Lung (tissue), 12 donors: ENCODE measurements around the gene ACVR2A. TPM values are rescaled to one million over a fixed set of nuclear protein-coding genes. Genes with fewer than 3 reads are reported as not detected.
A peak's percentile ranks its signal among the peaks of the same experiment; 100 is the strongest.

ENCODE experiments used
- ATAC-seq: fragments of 200-7000 bp; cut with Tn5 transposase; one replicate; pipeline ENCODE4 v1.9.1; 2020; ENCODE audit warnings: moderate number of reproducible peaks; ENCODE audit not compliant: insufficient read depth, low FRiP score
- DNase-seq, 3 donors: peaks; one replicate each; pipeline ENCODE4 v3.0.0-alpha.2; 2013 to 2017
- H3K27ac ChIP-seq, 2 donors: one replicate each; pipeline ENCODE4 v1.5.1; 2013; ENCODE audit warnings: mild to moderate bottlenecking in 2 of 2, moderate library complexity in 2 of 2, control low read depth in 1 of 2, inconsistent platforms in 1 of 2, low read depth in 1 of 2, low read length in 1 of 2
- H3K27me3 ChIP-seq, 3 donors: one replicate each; pipeline ENCODE4 v1.5.1; 2013; ENCODE audit warnings: low read length in 2 of 3; ENCODE audit not compliant: control insufficient read depth in 3 of 3, insufficient read depth in 3 of 3
- H3K36me3 ChIP-seq, 4 donors: one replicate each; pipeline ENCODE4 v1.5.1; 2013; ENCODE audit warnings: low read length in 4 of 4, mild to moderate bottlenecking in 1 of 4, moderate library complexity in 1 of 4; ENCODE audit not compliant: control insufficient read depth in 4 of 4, insufficient read depth in 4 of 4
- H3K4me1 ChIP-seq, 5 donors: one replicate each; pipeline ENCODE4 v1.5.1; 2013; ENCODE audit warnings: low read length in 5 of 5, mild to moderate bottlenecking in 2 of 5, moderate library complexity in 1 of 5; ENCODE audit not compliant: control insufficient read depth in 5 of 5, insufficient read depth in 5 of 5
- H3K4me3 ChIP-seq: one replicate; pipeline ENCODE4 v1.5.1; 2013; ENCODE audit warnings: mild to moderate bottlenecking, control low read depth, moderate library complexity
- H3K9ac ChIP-seq, 2 donors: one replicate each; pipeline ENCODE4 v1.5.1; 2013; ENCODE audit warnings: low read length in 2 of 2, control low read depth in 1 of 2; ENCODE audit not compliant: insufficient read depth in 1 of 2
- H3K9me3 ChIP-seq, 4 donors: one replicate each; pipeline ENCODE4 v1.5.1; 2013; ENCODE audit warnings: low read length in 3 of 4, mild to moderate bottlenecking in 1 of 4, moderate library complexity in 1 of 4; ENCODE audit not compliant: control insufficient read depth in 4 of 4, insufficient read depth in 3 of 4
- CTCF ChIP-seq: IDR thresholded peaks from 2 replicates; pipeline ENCODE4 v1.5.1; 2012; ENCODE audit warnings: mild to moderate bottlenecking; ENCODE audit errors: control extremely low read depth, extremely low read depth
- WGBS, 2 donors: extraction: QIAGEN DNeasy Blood & Tissue Kit; methylation state at CpG; one replicate each; pipeline ENCODE4 v1.1.7; 2013; 5-methylcytosine and 5-hydroxymethylcytosine counted together
- polyA plus RNA-seq, 2 donors: library from polyadenylated mRNA; stranded (reverse); fragments of 200-250 nt; gene quantifications; one replicate each; pipeline ENCODE4 v1.2.1, GENCODE V29; 2013
- total RNA-seq, 2 donors: library from RNA; depleted of rRNA in 1 of 2; stranded (reverse); fragments of >200 nt in 1 of 2; gene quantifications; one replicate each; pipeline ENCODE4 v1.2.1, GENCODE V29; 2014 to 2021
- donor health status: control.
- donor health status: control.
- donor health status: Bipolar disorder and iron deficiency.
- donor health status: healthy.
- donor health status: DM: yes; HTN: yes; CAD: no.

Gene ACVR2A
- total and polyA plus RNA-seq, 4 donors = 4.0 to 56.5 (median 10.9) TPM

GRCh38 chr2:147945660-147946059 is 100.8 kb downstream of the ACVR2A start:
- no peaks in the 10 kb centered on the region for H3K27me3 ChIP-seq
- DNase-seq (peak in 2 of 3 donors; percentile 13 to 55), ATAC-seq (no peak)
- peaks cover 0 to 6% (median 0%) of the 10 kb centered on the region in 4 donors for H3K36me3 ChIP-seq
- no peak overlapping the region for H3K9ac ChIP-seq
- H3K9me3 ChIP-seq = no peaks in the 10 kb centered on the region
- no peak overlapping the region for H3K27ac ChIP-seq
- no peaks in the 10 kb centered on the region for H3K4me1 ChIP-seq
- H3K4me3 ChIP-seq = no peak overlapping the region
- TF ChIP-seq CTCF = no peak
- 57 to 64% methylated on average over 1 of the region's 1 CpG for WGBS, 2 donors

- Histone ChIP-seq H3K27ac (no peak overlapping the region), H3K4me3 (no peak overlapping the region), H3K4me1 (no peaks in the 10 kb centered on the region), H3K36me3 (peaks cover 0 to 16% (median 6%) of the 10 kb centered on the region in 4 donors), H3K27me3 (no peaks in the 10 kb centered on the region), H3K9ac (no peak overlapping the region), H3K9me3 (no peaks in the 10 kb centered on the region)
- no peak for TF ChIP-seq CTCF
- ATAC-seq (no peak), DNase-seq (no peak)
Measured at GRCh38 chr2:147952118-147952517, 107.3 kb downstream of the ACVR2A start.

GRCh38 chr2:147968571-147968970 is 123.7 kb downstream of the ACVR2A start:
- Histone ChIP-seq H3K4me3 (no peak overlapping the region), H3K9ac (no peak overlapping the region), H3K27ac (no peak overlapping the region), H3K9me3 (peaks cover 0 to 9% (median 4%) of the 10 kb centered on the region in 4 donors), H3K27me3 (no peaks in the 10 kb centered on the region), H3K36me3 (peaks cover 0 to 20% (median 9%) of the 10 kb centered on the region in 4 donors), H3K4me1 (no peaks in the 10 kb centered on the region)
- WGBS, 2 donors = 92% methylated on average over 2 of the region's 2 CpGs
- no peak for ATAC-seq
- TF ChIP-seq CTCF = no peak
- DNase-seq = no peak

GRCh38 chr2:147976102-147976501 is 131.3 kb downstream of the ACVR2A start:
- DNase-seq = no peak
- no peaks in the 10 kb centered on the region for H3K27me3 ChIP-seq
- WGBS, 2 donors = 78 to 91% methylated on average over 2 of the region's 2 CpGs
- H3K4me1 ChIP-seq = peaks cover 0 to 13% (median 0%) of the 10 kb centered on the region in 5 donors
- no peak overlapping the region for H3K9ac ChIP-seq
- peaks cover 0 to 9% (median 2%) of the 10 kb centered on the region in 4 donors for H3K36me3 ChIP-seq
- H3K27ac ChIP-seq = no peak overlapping the region
- H3K9me3 ChIP-seq = no peaks in the 10 kb centered on the region
- no peak for TF ChIP-seq CTCF
- no peak overlapping the region for H3K4me3 ChIP-seq
- ATAC-seq = no peak
